HL-60 (cell line): ENCODE measurements around the gene PAPOLB.

ENCODE experiments used
- DNase-seq, 2 experiments: peaks; one replicate each; pipeline ENCODE4 v3.0.0-alpha.2; 2010 to 2020; ENCODE audit warnings: low read depth in 1 of 2, low spot score in 1 of 2
- H3K27ac ChIP-seq: fragments of 250-450 bp; sonication (Bioruptor Pico); replicated peaks from 2 replicates; pipeline ENCODE4 v1.5.1; 2020; ENCODE audit warnings: mild to moderate bottlenecking, moderate library complexity
- H3K27me3 ChIP-seq: fragments of 250-450 bp; sonication (Bioruptor Pico); 2 replicates; pipeline ENCODE4 v1.5.1; 2021; ENCODE audit warnings: mild to moderate bottlenecking, moderate library complexity; ENCODE audit not compliant: insufficient read depth, poor library complexity, severe bottlenecking
- H3K4me3 ChIP-seq: replicated peaks from 2 replicates; pipeline ENCODE4 v1.5.1; 2011; ENCODE audit warnings: mild to moderate bottlenecking, control low read depth, low read length; ENCODE audit not compliant: insufficient read depth
- GABPA ChIP-seq: IDR thresholded peaks from 2 replicates; pipeline ENCODE4 v1.6.1; 2012; ENCODE audit warnings: low read depth
- POLR2AphosphoS5 ChIP-seq: IDR thresholded peaks from 2 replicates; pipeline ENCODE4 v1.6.1; 2012; ENCODE audit warnings: low read depth
- SPI1 ChIP-seq: IDR thresholded peaks from 2 replicates; pipeline ENCODE4 v1.6.1; 2012; ENCODE audit warnings: low read depth, mild to moderate bottlenecking, borderline replicate concordance
- TF ChIP-seq, protein P1 (sequence below): IDR thresholded peaks from 2 replicates; pipeline ENCODE4 v1.6.1; 2012; ENCODE audit warnings: low read depth; ENCODE audit not compliant: insufficient replicate concordance
- TF ChIP-seq, protein P2 (sequence below): IDR thresholded peaks from one replicate; pipeline ENCODE4 v1.5.1; 2011; ENCODE audit warnings: low read length, control low read depth, inconsistent platforms; ENCODE audit not compliant: insufficient read depth

PAPOLB gene

DNA sequence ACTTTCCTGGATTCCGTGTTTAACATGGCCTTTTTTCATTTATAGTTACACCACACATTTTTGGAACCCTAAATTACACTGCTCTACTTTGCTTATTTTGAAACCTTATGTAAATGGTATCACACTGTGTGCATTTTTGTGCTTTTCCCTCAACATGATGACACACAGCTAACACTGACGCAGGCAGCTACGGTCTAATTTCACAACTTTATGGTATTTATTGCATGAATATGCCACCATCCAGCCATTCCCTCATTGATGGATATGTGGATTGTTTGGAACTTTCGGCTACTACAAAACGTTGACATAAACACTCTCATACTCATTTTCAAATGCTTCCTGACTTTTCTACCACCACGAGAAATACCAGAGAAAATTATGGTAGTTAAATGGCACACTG lies 6.9 kb downstream of the PAPOLB start:
- no peak for DNase-seq
- Histone ChIP-seq H3K4me3 (no peak overlapping the region), H3K27me3 (peaks cover 12% of the 10 kb centered on the region), H3K27ac (no peak overlapping the region)
- TF ChIP-seq POLR2AphosphoS5 (no peak), GABPA (no peak), SPI1 (no peak)
- TF ChIP-seq, protein P1, sequence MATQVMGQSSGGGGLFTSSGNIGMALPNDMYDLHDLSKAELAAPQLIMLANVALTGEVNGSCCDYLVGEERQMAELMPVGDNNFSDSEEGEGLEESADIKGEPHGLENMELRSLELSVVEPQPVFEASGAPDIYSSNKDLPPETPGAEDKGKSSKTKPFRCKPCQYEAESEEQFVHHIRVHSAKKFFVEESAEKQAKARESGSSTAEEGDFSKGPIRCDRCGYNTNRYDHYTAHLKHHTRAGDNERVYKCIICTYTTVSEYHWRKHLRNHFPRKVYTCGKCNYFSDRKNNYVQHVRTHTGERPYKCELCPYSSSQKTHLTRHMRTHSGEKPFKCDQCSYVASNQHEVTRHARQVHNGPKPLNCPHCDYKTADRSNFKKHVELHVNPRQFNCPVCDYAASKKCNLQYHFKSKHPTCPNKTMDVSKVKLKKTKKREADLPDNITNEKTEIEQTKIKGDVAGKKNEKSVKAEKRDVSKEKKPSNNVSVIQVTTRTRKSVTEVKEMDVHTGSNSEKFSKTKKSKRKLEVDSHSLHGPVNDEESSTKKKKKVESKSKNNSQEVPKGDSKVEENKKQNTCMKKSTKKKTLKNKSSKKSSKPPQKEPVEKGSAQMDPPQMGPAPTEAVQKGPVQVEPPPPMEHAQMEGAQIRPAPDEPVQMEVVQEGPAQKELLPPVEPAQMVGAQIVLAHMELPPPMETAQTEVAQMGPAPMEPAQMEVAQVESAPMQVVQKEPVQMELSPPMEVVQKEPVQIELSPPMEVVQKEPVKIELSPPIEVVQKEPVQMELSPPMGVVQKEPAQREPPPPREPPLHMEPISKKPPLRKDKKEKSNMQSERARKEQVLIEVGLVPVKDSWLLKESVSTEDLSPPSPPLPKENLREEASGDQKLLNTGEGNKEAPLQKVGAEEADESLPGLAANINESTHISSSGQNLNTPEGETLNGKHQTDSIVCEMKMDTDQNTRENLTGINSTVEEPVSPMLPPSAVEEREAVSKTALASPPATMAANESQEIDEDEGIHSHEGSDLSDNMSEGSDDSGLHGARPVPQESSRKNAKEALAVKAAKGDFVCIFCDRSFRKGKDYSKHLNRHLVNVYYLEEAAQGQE = no peak
- TF ChIP-seq, protein P2, sequence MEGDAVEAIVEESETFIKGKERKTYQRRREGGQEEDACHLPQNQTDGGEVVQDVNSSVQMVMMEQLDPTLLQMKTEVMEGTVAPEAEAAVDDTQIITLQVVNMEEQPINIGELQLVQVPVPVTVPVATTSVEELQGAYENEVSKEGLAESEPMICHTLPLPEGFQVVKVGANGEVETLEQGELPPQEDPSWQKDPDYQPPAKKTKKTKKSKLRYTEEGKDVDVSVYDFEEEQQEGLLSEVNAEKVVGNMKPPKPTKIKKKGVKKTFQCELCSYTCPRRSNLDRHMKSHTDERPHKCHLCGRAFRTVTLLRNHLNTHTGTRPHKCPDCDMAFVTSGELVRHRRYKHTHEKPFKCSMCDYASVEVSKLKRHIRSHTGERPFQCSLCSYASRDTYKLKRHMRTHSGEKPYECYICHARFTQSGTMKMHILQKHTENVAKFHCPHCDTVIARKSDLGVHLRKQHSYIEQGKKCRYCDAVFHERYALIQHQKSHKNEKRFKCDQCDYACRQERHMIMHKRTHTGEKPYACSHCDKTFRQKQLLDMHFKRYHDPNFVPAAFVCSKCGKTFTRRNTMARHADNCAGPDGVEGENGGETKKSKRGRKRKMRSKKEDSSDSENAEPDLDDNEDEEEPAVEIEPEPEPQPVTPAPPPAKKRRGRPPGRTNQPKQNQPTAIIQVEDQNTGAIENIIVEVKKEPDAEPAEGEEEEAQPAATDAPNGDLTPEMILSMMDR = no peak

DNA sequence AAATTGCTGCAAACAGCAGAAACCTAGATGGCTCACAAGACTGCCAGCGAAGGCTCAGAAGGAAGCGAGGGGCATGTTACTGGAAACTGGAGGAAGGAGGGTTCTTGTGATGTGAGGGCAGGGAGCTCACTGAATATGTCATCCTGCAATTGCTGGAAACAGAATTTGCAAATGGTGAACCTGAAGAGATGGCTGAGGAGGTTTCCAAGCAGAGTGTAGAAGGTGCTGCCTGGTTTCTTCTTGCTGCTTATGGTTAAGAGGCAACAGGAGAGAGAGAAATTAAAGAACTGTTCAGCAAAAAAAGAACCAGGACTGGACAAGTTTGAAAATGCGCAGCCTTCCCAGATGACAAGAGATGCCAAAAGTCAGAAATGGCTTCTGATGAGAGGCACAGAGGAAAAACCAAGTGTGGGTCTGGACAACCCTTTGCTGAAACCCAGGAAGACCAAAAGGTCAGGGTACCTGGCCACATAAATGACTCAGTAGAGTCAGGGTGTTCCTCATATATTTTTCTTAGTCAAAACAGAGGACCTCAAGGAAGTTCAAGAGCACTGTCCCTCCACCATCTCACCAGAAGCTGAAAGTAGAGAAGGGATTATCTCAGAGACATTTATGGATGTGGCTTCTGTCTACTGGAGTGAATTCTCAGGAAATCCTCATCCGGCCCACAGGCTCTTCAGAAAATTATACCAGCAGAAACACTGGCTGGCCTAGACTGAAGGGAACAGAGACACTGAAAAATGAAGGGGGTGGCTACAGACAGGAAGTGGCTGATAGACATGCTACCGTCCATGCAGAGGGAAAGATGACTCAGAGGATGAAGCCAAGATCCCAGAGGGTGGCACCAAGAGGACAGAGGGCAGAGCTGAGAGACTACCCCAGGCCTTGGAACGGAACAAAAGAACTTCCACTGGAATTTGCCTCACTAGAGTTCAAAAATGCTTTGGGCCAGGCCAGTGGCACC lies 10.1 kb downstream of the PAPOLB start:
- H3K27ac ChIP-seq = no peak overlapping the region
- peaks cover under 1% of the 10 kb centered on the region for H3K27me3 ChIP-seq
- no peak overlapping the region for H3K4me3 ChIP-seq
- no peak for TF ChIP-seq GABPA
- TF ChIP-seq, protein P1 = no peak
- TF ChIP-seq, protein P2 = no peak
- no peak for TF ChIP-seq POLR2AphosphoS5
- no peak for TF ChIP-seq SPI1
- no peak for DNase-seq

DNA sequence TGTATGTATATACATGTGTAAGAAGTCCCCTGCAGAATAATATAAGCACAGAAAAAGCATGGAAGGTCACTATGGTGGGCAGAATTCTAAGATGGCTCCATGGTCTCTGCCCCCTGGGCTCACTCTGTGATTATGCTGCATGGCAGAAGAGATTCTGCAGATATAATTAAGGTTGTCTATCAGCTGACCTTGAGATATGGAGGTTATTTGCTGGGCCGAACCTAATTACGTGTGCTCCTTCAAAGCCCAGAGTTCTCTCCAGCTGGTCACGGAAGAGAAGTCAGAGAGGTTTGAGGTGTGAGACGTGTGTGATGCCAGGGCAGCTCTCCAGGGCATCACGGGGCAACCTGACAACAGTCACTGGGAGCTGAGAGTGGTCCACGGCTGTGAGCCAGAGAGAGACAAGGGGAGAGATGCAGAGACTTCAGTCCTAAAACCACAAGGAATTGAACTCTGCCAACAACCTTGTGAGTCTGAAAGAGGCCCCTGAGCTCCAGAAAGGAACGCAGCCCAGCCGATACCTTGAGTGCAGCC lies 11.5 kb downstream of the PAPOLB start:
- no peak for DNase-seq
- Histone ChIP-seq H3K27ac (no peak overlapping the region), H3K4me3 (no peak overlapping the region), H3K27me3 (no peaks in the 10 kb centered on the region)
- TF ChIP-seq, protein P1 = no peak
- TF ChIP-seq, protein P2 = no peak
- TF ChIP-seq GABPA (no peak), POLR2AphosphoS5 (no peak), SPI1 (no peak)
